ENCODE data around the gene IPP. TPM values are rescaled to one million over a fixed set of nuclear protein-coding genes. Genes with fewer than 3 reads are reported as not detected.

IPP gene
- total RNA-seq = 19.0 TPM
- 7.6 TPM for polyA plus RNA-seq

- WGBS = under 1% methylated on average over 58 of the region's 58 CpGs
- no peaks in the 10 kb centered on the region for H3K4me1 ChIP-seq (ENCODE audit: insufficient read depth)
- peak; percentile 92 for DNase-seq (ENCODE audit: extremely low spot score)
- H3K36me3 ChIP-seq (ENCODE audit: insufficient read depth) = no peaks in the 10 kb centered on the region
- peak within 1 kb of the TSS; percentile 52 for H3K4me3 ChIP-seq (ENCODE audit: low read depth, low read length)
- peak within 1 kb of the TSS; percentile 90 for H3K27ac ChIP-seq (ENCODE audit: low read depth)
Observed at GRCh38 chr1:45750298-45751038, at the start of gene IPP. IPP (minus strand) TSS chr1:45750653; CDS start chr1:45746411, 4,242 bp downstream.

- Histone ChIP-seq H3K4me3 (ENCODE audit: low read depth, low read length) (no peak overlapping the region), H3K36me3 (ENCODE audit: insufficient read depth) (no peaks in the 10 kb centered on the region), H3K4me1 (ENCODE audit: insufficient read depth) (no peaks in the 10 kb centered on the region), H3K27ac (ENCODE audit: low read depth) (no peak overlapping the region)
- WGBS = 90% methylated on average over 9 of the region's 9 CpGs
- DNase-seq (ENCODE audit: extremely low spot score) = no peak
Observed at GRCh38 chr1:45796946-45797345, 46.5 kb upstream of the IPP start.

GRCh38 chr1:45796381-45796780 is 45.9 kb upstream of the IPP start:
- no peak overlapping the region for H3K27ac ChIP-seq (ENCODE audit: low read depth)
- no peak for DNase-seq (ENCODE audit: extremely low spot score)
- WGBS = 91% methylated on average over 2 of the region's 2 CpGs

DNA sequence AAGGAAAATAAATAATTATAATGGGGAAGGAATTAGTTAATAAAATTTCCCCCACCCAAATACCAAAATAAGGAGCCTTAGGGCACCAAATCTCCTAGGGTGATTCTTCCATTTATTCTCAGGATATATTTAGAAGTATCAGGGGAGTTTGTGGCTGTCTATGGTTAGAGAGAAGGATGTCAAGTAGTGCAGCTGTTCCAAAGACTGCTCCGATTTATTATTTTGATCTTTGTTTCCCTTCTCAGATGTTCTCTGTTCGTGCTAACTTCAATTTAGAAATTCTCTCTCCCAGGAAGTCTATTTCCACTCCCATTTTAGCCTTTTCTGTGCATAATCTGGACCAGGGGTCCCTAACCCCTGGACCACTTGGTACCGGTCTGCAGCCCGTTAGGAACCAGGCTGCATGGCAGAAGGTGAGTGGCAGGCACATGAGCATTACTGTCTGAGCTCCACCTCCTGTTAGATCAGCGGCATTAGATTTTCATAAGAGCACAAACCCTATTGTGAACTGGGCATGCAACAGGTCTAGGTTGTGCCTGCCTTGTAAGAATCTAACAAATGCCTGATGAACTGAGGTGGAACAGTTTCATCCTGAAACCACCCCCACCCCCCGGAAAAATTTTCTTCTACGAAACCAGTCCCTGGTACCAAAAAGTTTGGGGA is 43.6 kb upstream of the IPP start:
- 51% methylated on average over 7 of the region's 7 CpGs for WGBS

More at GRCh38 chr1:45796381-45796780, 45.9 kb upstream of the IPP start:
- Histone ChIP-seq H3K4me1 (ENCODE audit: insufficient read depth) (no peaks in the 10 kb centered on the region), H3K36me3 (ENCODE audit: insufficient read depth) (no peaks in the 10 kb centered on the region), H3K4me3 (ENCODE audit: low read depth, low read length) (no peak overlapping the region)

GRCh38 chr1:45792744-45793143 is 42.3 kb upstream of the IPP start:
- 80% methylated on average over 4 of the region's 4 CpGs for WGBS
- DNase-seq (ENCODE audit: extremely low spot score) = no peak
- Histone ChIP-seq H3K4me1 (ENCODE audit: insufficient read depth) (no peaks in the 10 kb centered on the region), H3K27ac (ENCODE audit: low read depth) (no peak overlapping the region), H3K36me3 (ENCODE audit: insufficient read depth) (no peaks in the 10 kb centered on the region), H3K4me3 (ENCODE audit: low read depth, low read length) (no peak overlapping the region)

More for the DNA sequence above, 43.6 kb upstream of the IPP start:
- no peak overlapping the region for H3K4me3 ChIP-seq (ENCODE audit: low read depth, low read length)
- H3K4me1 ChIP-seq (ENCODE audit: insufficient read depth) = no peaks in the 10 kb centered on the region
- H3K27ac ChIP-seq (ENCODE audit: low read depth) = no peak overlapping the region
- H3K36me3 ChIP-seq (ENCODE audit: insufficient read depth) = no peaks in the 10 kb centered on the region
- DNase-seq (ENCODE audit: extremely low spot score) = no peak

DNA sequence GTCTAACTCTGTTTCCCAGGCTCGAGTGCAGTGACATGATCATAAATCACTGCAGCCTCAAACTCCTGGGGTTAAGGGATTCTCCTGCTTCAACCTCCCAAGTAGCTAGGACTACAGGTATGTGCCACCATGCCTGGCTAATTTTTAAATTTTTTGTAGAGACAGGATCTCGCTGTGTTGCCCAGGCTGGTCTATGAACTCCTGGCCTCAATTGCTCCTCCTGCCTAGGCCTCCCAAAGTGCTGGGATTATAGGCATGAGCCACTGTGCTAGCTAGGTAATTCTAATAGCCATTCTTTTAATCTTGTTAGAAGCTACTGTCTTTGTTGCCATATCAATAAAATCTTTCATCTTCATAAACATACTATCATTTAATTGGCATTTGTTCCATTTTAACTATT is 39.1 kb upstream of the IPP start:
- 66% methylated on average over 2 of the region's 2 CpGs for WGBS
- H3K4me3 ChIP-seq (ENCODE audit: low read depth, low read length) = no peak overlapping the region
- no peak overlapping the region for H3K27ac ChIP-seq (ENCODE audit: low read depth)
- no peaks in the 10 kb centered on the region for H3K36me3 ChIP-seq (ENCODE audit: insufficient read depth)
- no peak for DNase-seq (ENCODE audit: extremely low spot score)
- no peaks in the 10 kb centered on the region for H3K4me1 ChIP-seq (ENCODE audit: insufficient read depth)

DNA sequence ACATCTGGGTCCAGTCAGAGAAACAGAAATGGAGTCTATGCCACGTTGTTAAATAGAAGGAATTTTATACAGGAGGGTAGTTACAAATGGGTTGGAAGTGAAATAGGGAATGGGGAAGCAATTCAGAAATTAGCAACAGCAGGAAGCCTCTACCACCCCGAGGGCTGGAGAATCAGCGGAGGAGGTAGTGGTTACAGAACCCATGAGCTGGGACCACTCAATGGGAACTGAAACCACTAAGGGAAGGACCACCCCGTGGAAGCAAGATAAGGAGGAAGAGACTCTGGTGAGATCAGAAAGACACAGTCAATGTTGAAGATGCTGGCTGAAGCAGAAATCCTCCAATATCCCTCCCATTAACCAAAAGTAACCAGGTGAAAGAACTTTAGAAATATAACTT is 37.5 kb upstream of the IPP start:
- 80% methylated on average over 4 of the region's 4 CpGs for WGBS
- H3K27ac ChIP-seq (ENCODE audit: low read depth) = no peak overlapping the region
- no peaks in the 10 kb centered on the region for H3K4me1 ChIP-seq (ENCODE audit: insufficient read depth)
- no peak for DNase-seq (ENCODE audit: extremely low spot score)
- no peak overlapping the region for H3K4me3 ChIP-seq (ENCODE audit: low read depth, low read length)
- no peaks in the 10 kb centered on the region for H3K36me3 ChIP-seq (ENCODE audit: insufficient read depth)

DNA sequence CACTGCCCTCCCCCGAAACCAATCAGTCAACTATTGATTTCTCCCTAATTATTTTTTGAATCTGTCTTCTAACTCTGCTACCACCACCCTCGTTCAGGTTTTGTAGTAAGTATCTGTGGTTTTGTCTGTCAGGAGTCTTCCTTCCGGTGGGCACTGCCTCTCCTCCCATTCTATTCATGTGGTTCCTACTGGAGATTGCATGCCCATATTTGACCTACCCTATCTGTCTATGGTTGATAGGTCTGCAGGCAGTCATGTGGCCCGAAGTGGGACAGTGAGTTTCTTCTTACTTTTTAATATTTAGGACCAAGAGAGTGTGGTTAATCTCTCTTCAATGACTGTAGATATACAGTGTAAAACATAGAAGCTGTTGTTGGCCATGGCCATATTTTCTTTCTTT is 35.1 kb upstream of the IPP start:
- Histone ChIP-seq H3K36me3 (ENCODE audit: insufficient read depth) (no peaks in the 10 kb centered on the region), H3K4me3 (ENCODE audit: low read depth, low read length) (no peak overlapping the region), H3K4me1 (ENCODE audit: insufficient read depth) (no peaks in the 10 kb centered on the region), H3K27ac (ENCODE audit: low read depth) (no peak overlapping the region)
- WGBS = 75% methylated on average over 4 of the region's 4 CpGs
- no peak for DNase-seq (ENCODE audit: extremely low spot score)

- 79% methylated on average over 3 of the region's 3 CpGs for WGBS
- Histone ChIP-seq H3K36me3 (ENCODE audit: insufficient read depth) (no peaks in the 10 kb centered on the region), H3K27ac (ENCODE audit: low read depth) (no peak overlapping the region), H3K4me1 (ENCODE audit: insufficient read depth) (no peaks in the 10 kb centered on the region), H3K4me3 (ENCODE audit: low read depth, low read length) (no peak overlapping the region)
- no peak for DNase-seq (ENCODE audit: extremely low spot score)
Observed at GRCh38 chr1:45775794-45776193, 25.3 kb upstream of the IPP start.

- no peak for DNase-seq (ENCODE audit: extremely low spot score)
- no peaks in the 10 kb centered on the region for H3K36me3 ChIP-seq (ENCODE audit: insufficient read depth)
- H3K4me3 ChIP-seq (ENCODE audit: low read depth, low read length) = no peak overlapping the region
- 87% methylated on average over 3 of the region's 3 CpGs for WGBS
- H3K27ac ChIP-seq (ENCODE audit: low read depth) = no peak overlapping the region
- no peaks in the 10 kb centered on the region for H3K4me1 ChIP-seq (ENCODE audit: insufficient read depth)
Observed at GRCh38 chr1:45772971-45773370, 22.5 kb upstream of the IPP start.

DNA sequence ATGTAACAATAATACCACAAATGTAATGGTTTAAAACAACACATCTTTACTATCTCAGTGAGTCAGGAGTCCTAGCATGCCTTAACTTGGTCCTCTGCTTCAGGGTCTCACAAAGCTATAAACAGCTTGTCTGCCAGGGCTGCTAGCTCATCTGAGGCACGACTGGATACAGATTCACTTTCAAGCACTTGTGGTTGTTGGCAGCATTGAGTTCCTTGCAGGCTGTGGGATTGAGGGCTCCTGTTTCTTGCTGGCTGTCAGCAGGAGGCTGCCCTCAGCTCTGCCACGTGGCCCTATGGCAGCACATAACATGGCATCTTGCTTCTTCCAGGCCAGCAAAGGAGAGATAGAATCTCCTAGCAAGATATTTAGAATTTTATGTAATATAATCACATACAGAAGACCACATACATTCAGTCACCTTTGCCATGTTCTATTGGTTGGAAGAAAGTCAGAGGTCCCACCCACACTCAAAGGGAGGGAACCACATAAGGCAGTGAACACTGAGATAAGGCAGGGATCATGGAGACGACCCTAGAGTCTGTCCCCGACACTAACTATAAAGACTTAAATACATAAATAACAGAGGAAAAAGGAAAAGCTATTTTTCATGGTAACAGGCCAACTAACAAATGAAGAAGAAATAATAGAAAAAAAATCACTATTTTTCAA is 18.9 kb upstream of the IPP start:
- no peak overlapping the region for H3K4me3 ChIP-seq (ENCODE audit: low read depth, low read length)
- H3K36me3 ChIP-seq (ENCODE audit: insufficient read depth) = no peaks in the 10 kb centered on the region
- H3K27ac ChIP-seq (ENCODE audit: low read depth) = no peak overlapping the region
- WGBS = 33% methylated on average over 4 of the region's 4 CpGs
- H3K4me1 ChIP-seq (ENCODE audit: insufficient read depth) = no peaks in the 10 kb centered on the region
- no peak for DNase-seq (ENCODE audit: extremely low spot score)

DNA sequence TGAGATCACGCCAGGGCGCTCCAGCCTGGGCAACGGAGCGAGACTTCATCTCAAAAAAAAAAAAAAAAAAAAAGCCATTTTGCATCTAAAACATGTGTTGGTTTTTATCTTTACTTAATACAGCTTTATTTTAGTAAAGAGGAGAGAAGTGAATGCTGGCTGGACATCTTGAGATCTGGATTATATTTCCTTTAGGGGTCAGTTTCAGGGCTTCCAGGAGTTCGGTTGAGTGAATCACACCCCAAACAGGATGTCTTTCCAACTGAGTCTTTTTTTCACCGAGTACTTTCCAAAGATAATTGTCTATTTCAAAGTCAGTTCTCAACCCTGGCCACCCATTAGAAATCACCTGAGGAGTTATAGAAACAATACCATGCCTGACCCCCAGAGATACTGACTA is 16.6 kb upstream of the IPP start:
- 54% methylated on average over 6 of the region's 6 CpGs for WGBS
- H3K4me3 ChIP-seq (ENCODE audit: low read depth, low read length) = no peak overlapping the region
- DNase-seq (ENCODE audit: extremely low spot score) = no peak

DNA sequence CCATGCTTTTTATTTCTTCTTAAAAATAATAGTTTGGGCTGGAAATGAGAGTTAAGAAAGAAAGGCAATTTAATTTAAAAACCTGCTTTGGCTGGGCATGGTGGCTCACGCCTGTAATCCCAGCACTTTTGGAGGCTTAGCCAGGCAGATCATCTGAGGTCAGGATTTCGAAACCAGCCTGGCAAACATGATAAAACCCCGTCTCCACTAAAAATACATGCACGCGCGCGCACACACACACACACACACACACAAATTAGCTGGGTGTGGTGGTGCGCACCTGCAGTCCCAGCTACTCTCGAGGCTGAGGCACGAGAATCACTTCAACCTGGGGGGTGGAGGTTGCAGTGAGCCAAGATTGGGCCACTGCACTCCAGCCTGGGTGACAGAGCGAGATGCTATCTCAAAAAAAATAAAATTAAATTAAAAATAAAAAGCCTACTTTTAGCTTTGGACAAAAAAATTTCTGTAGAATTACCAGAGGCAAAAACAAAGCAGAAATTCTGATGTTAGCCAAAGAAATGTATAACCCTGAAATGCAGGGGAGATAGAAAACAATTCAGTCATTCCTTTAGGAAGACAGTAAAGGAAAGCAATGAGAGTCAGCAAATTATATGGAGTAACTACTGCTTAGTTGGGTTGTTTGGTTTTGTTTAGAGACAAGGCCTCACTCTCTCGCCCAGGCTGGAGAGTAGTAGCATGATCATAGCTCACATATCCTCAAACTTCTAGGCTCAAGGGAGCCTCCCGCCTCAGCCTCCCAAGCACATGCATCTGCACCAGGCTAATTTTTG is 15.7 kb upstream of the IPP start:
- H3K36me3 ChIP-seq (ENCODE audit: insufficient read depth) = no peaks in the 10 kb centered on the region
- DNase-seq (ENCODE audit: extremely low spot score) = no peak
- no peak overlapping the region for H3K4me3 ChIP-seq (ENCODE audit: low read depth, low read length)
- H3K27ac ChIP-seq (ENCODE audit: low read depth) = no peak overlapping the region
- H3K4me1 ChIP-seq (ENCODE audit: insufficient read depth) = no peaks in the 10 kb centered on the region
- WGBS = 90% methylated on average over 13 of the region's 13 CpGs

More for the DNA sequence above, 16.6 kb upstream of the IPP start:
- H3K36me3 ChIP-seq (ENCODE audit: insufficient read depth) = no peaks in the 10 kb centered on the region
- no peaks in the 10 kb centered on the region for H3K4me1 ChIP-seq (ENCODE audit: insufficient read depth)
- no peak overlapping the region for H3K27ac ChIP-seq (ENCODE audit: low read depth)
